Measurements from ENCODE around the gene SYNDIG1L.

SYNDIG1L gene

DNA sequence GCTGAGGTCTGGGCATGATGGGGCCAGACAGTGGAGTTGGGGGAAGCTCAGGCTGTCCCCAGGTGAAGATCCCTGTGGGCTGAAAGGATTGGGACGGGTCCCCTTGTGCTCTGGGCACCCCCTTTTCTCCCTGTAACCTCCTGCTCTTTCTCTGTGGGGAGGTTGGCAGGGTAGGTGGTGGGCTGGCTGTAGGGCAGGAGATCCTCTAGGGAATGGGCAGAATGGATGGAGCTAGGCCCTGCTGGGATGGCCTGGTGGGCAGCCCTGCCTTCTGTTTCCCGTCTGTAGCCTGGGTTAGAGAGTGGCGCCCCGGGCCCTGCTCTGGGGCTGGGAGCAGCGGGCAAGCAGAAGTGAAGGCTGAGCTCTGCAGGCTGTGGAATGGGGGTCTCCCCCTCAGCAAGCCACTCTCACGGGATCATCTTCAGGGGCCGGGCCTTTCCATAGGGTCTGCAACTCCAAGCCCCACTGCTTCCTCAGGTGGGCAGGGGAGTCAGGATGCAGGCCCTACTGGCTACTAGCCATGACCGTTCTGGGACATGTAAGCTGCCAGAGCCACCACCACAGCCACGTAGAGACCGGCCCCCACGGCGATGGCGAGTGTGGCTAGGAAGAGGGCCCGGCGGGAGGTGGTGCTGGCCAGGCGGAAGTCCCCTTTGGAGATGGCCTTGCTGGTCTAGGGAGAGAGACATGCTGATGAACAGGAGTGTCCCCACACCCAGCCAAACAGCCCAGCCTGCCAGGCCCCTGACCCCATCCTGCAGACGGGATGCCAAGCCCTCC, 18.8 kb downstream of the SYNDIG1L start:
- peaks cover 3% of the 10 kb centered on the region for H3K4me1 ChIP-seq (ENCODE audit: control insufficient read depth, insufficient read depth, low read length, poor library complexity, severe bottlenecking)
- H3K27ac ChIP-seq (ENCODE audit: insufficient read depth, low read length, poor library complexity, severe bottlenecking): no peak overlapping the region
- H3K4me3 ChIP-seq (ENCODE audit: insufficient read depth, low read depth, low read length, poor library complexity, severe bottlenecking): no peak overlapping the region
- H3K36me3 ChIP-seq (ENCODE audit: control insufficient read depth, insufficient read depth, low read length): no peaks in the 10 kb centered on the region
- DNase-seq: no peak
- H3K9me3 ChIP-seq (ENCODE audit: control insufficient read depth, low read length): no peaks in the 10 kb centered on the region
- H3K27me3 ChIP-seq (replicated peaks; ENCODE audit: control insufficient read depth, insufficient read depth, low read length, poor library complexity, severe bottlenecking): no peaks in the 10 kb centered on the region

DNA sequence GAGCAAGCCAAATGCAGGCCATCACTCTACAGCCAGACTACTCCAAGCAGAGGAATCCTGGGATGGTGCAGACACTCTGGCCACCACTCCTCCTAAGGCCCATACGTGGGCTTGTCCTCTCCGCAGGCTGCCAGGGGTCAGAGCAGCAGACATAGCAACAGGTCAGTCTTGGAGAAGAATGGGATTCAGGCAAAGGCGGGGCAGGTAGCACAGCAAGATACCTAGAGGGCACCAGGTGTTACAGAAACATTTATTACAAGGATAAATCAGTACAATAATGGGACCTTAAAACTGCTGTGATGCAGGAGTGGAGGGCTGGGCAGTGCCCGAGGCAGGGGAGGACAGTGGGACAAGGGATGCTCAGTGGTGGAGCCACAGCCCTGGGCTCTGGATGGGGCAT, 20.3 kb downstream of the SYNDIG1L start:
- Histone ChIP-seq H3K4me1 (ENCODE audit: control insufficient read depth, insufficient read depth, low read length, poor library complexity, severe bottlenecking) (peaks cover 15% of the 10 kb centered on the region), H3K27me3 (replicated peaks; ENCODE audit: control insufficient read depth, insufficient read depth, low read length, poor library complexity, severe bottlenecking) (no peaks in the 10 kb centered on the region), H3K9me3 (ENCODE audit: control insufficient read depth, low read length) (no peaks in the 10 kb centered on the region), H3K36me3 (ENCODE audit: control insufficient read depth, insufficient read depth, low read length) (no peaks in the 10 kb centered on the region), H3K27ac (ENCODE audit: insufficient read depth, low read length, poor library complexity, severe bottlenecking) (no peak overlapping the region), H3K4me3 (ENCODE audit: insufficient read depth, low read depth, low read length, poor library complexity, severe bottlenecking) (no peak overlapping the region)
- DNase-seq: no peak

- H3K9me3 ChIP-seq (ENCODE audit: control insufficient read depth, low read length): no peaks in the 10 kb centered on the region
- no peak overlapping the region for H3K27ac ChIP-seq (ENCODE audit: insufficient read depth, low read length, poor library complexity, severe bottlenecking)
- peaks cover 15% of the 10 kb centered on the region for H3K4me1 ChIP-seq (ENCODE audit: control insufficient read depth, insufficient read depth, low read length, poor library complexity, severe bottlenecking)
- no peaks in the 10 kb centered on the region for H3K27me3 ChIP-seq (replicated peaks; ENCODE audit: control insufficient read depth, insufficient read depth, low read length, poor library complexity, severe bottlenecking)
- no peaks in the 10 kb centered on the region for H3K36me3 ChIP-seq (ENCODE audit: control insufficient read depth, insufficient read depth, low read length)
- no peak overlapping the region for H3K4me3 ChIP-seq (ENCODE audit: insufficient read depth, low read depth, low read length, poor library complexity, severe bottlenecking)
- DNase-seq: no peak
These were observed 21.6 kb downstream of the SYNDIG1L start for GRCh38 chr14:74404435-74404834.

DNA sequence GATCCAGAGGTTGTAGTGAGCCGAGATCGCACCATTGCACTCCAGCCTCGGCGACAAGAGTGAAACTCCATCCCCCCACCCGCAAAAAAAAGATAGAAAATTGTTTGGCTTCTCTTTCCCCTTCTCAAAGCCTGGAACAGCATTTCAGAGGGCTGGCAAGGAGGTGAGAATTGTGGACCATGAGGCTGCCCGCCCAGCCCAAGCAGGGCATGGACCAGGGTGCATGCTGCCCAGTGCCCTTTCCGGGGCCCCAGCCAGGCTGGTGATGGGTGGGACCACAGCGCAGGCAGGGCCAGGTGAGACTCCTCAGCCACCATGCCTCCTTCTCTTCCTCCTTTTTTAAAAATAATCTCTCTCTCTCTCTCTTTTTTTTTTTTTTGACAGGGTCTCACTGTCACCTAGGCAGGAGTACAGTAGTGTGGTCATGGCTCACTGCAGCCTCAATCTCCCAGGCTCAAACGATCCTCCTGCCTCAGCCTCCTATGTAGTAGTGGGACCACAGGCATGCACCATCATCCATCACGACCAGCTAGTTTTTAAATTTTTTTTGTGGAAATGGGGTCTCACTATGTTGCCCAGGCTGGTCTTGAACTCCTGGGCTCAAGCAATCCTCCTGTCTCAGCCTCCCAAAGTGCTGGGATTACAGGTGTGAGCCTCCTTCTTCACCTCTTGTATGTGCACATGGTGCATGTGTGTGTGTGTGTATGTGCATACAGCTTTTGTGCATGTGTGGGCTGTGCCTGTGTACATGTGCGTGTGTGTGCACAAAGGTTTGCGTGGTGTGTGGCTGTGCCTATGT, 22.2 kb downstream of the SYNDIG1L start:
- Histone ChIP-seq H3K36me3 (ENCODE audit: control insufficient read depth, insufficient read depth, low read length) (no peaks in the 10 kb centered on the region), H3K9me3 (ENCODE audit: control insufficient read depth, low read length) (no peaks in the 10 kb centered on the region), H3K27me3 (replicated peaks; ENCODE audit: control insufficient read depth, insufficient read depth, low read length, poor library complexity, severe bottlenecking) (no peaks in the 10 kb centered on the region), H3K4me1 (ENCODE audit: control insufficient read depth, insufficient read depth, low read length, poor library complexity, severe bottlenecking) (peaks cover 15% of the 10 kb centered on the region), H3K4me3 (ENCODE audit: insufficient read depth, low read depth, low read length, poor library complexity, severe bottlenecking) (no peak overlapping the region), H3K27ac (ENCODE audit: insufficient read depth, low read length, poor library complexity, severe bottlenecking) (no peak overlapping the region)
- no peak for DNase-seq

DNA sequence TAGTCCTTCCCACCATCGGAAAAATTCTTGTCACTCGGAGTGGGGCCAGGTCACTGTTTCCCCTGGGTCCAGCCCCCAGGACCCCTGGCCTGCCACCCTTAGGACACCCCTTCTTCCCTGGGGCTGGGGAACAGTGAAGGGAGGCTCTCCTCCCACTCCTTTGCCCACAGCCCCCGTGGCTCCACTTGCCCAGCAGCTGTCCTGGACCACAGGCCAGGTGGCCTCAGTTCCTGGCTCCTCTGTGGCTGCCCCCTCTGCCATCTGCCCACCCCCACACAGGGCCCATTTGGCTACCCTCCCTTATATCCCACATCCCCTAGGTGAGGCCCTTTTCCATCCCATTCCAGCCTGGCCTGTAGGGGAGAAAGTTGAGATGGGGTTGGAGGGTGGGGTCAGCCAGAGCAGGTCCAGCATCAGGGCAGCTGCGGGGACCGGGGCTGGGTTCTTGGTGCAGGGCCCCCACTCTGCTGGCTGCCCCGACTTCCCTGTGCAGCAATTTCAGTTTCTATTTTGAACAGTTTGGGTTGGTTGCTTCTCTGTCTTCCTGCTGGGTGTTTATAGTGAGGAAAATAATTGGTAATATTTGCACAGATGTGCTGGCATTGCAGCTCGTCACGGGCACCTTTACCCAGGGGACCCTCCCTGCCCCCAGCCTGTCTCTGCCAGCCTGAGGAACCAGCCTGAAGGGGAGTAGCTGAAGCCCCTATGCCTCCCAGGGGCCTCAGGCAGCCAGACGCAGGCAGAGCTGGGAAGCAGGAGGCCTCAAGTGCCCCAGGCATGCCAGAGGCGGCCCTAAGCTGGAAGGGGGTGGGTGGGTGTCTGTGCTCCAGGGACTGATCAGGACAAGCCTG, 23.4 kb downstream of the SYNDIG1L start:
- Histone ChIP-seq H3K9me3 (ENCODE audit: control insufficient read depth, low read length) (no peaks in the 10 kb centered on the region), H3K27me3 (replicated peaks; ENCODE audit: control insufficient read depth, insufficient read depth, low read length, poor library complexity, severe bottlenecking) (no peaks in the 10 kb centered on the region), H3K36me3 (ENCODE audit: control insufficient read depth, insufficient read depth, low read length) (no peaks in the 10 kb centered on the region), H3K4me1 (ENCODE audit: control insufficient read depth, insufficient read depth, low read length, poor library complexity, severe bottlenecking) (peaks cover 15% of the 10 kb centered on the region), H3K27ac (ENCODE audit: insufficient read depth, low read length, poor library complexity, severe bottlenecking) (no peak overlapping the region), H3K4me3 (ENCODE audit: insufficient read depth, low read depth, low read length, poor library complexity, severe bottlenecking) (no peak overlapping the region)
- no peak for DNase-seq

DNA sequence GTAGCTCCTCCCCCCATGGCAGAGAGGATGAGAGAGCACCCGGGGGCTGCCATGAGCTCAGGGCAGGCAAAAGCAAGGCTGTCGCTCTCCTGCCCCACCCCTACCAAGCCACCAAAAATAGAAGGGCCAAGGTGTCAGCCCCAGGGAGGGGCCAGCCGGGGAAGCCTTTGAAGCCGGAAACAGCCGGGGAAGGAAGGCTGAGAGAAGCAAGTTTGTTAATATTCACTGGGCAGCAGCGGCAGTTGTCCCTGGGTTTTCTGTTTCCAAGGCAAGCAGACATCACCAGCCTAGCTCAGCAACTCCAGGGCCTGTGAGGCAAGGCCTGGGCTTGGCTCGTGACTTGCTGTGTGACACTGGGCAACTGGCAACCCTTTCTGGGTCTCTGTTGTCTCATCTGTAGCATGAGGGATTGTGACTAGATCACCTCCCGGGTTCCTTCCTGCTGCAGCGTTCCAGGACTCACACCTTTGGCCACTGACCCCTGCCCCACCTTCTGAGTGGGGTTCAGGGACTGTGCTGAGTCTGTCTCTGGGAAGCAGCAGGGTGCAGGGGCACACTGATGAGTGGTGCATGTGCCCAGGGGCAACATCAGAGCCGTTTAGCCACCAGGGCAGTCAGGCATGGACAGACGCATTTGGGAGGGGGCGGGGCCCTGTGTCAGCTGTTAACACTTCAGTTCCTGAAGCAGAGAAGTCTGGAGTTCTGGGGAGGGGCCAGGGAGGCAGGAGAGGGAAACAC, 24.3 kb downstream of the SYNDIG1L start:
- Histone ChIP-seq H3K4me1 (ENCODE audit: control insufficient read depth, insufficient read depth, low read length, poor library complexity, severe bottlenecking) (peaks cover 15% of the 10 kb centered on the region), H3K36me3 (ENCODE audit: control insufficient read depth, insufficient read depth, low read length) (no peaks in the 10 kb centered on the region), H3K9me3 (ENCODE audit: control insufficient read depth, low read length) (no peaks in the 10 kb centered on the region), H3K27ac (ENCODE audit: insufficient read depth, low read length, poor library complexity, severe bottlenecking) (peak overlapping the region; percentile 50), H3K4me3 (ENCODE audit: insufficient read depth, low read depth, low read length, poor library complexity, severe bottlenecking) (peak overlapping the region; percentile 17), H3K27me3 (replicated peaks; ENCODE audit: control insufficient read depth, insufficient read depth, low read length, poor library complexity, severe bottlenecking) (no peaks in the 10 kb centered on the region)
- peak; percentile 17 to 45 (median 30) for DNase-seq

DNA sequence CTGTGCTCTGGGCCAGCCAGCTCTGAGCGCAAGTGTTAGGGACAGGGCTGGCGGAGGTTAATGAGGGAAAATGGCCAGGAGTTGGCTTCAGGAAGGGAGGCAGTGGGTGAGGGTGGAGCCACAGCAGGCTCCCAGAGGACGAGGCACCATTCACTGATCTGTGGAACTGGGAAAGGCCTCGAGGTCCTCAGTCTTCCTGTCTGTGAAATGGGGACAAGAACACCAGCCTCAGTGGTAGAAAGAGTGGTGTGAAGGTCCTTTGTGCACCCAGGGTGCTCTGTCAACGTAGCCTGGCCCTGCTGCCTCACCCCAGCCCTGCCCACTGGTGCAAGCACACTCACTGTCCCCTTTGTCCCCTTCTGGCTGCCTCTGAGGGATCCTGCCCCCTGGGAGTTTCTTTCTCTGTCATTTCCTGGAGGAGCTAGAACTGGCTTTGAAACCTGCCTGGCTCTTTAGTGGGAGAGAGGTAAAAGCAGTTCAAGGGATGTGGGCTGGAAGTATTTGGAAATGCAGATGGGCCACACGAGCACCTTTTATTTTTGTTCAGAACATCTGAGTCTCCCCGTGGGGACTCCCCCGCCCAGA, 25.0 kb downstream of the SYNDIG1L start:
- H3K27ac ChIP-seq (ENCODE audit: insufficient read depth, low read length, poor library complexity, severe bottlenecking): no peak overlapping the region
- no peak for DNase-seq
- no peaks in the 10 kb centered on the region for H3K9me3 ChIP-seq (ENCODE audit: control insufficient read depth, low read length)
- peak overlapping the region; percentile 17 for H3K4me3 ChIP-seq (ENCODE audit: insufficient read depth, low read depth, low read length, poor library complexity, severe bottlenecking)
- H3K36me3 ChIP-seq (ENCODE audit: control insufficient read depth, insufficient read depth, low read length): no peaks in the 10 kb centered on the region
- H3K27me3 ChIP-seq (replicated peaks; ENCODE audit: control insufficient read depth, insufficient read depth, low read length, poor library complexity, severe bottlenecking): no peaks in the 10 kb centered on the region
- H3K4me1 ChIP-seq (ENCODE audit: control insufficient read depth, insufficient read depth, low read length, poor library complexity, severe bottlenecking): peaks cover 15% of the 10 kb centered on the region

DNA sequence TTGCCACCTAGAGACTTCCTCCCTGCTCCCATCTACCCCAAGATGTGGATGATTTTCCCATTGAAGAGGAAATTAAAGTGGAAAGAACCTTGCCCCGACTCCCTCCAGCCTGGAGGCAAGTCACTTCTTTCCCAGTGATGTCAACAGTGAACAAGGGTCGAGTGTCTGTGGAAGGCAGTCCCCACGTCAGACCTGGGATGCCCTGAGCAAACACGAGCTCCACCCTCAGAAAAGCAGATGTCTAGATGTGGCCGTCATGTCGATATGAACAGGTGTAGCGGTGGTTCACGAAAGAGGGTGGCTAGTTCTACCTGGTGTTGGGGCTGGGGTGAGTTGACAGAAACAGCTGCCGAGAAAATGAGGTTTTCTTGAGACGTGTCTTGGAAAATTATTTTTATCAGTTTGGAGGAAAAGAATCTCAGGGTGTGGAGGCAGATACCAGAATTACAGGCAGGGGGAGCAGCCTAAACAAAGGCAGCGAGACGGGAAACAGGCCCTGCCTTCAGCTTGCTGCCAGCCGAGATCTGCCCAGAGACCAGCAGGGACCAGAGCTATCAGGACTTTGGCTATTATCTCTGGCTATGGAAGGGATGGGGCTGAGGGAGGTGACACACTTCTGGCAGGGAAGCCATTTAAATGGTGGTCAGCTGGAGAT, 25.9 kb downstream of the SYNDIG1L start:
- no peak overlapping the region for H3K4me3 ChIP-seq (ENCODE audit: insufficient read depth, low read depth, low read length, poor library complexity, severe bottlenecking)
- no peaks in the 10 kb centered on the region for H3K36me3 ChIP-seq (ENCODE audit: control insufficient read depth, insufficient read depth, low read length)
- H3K27me3 ChIP-seq (replicated peaks; ENCODE audit: control insufficient read depth, insufficient read depth, low read length, poor library complexity, severe bottlenecking): no peaks in the 10 kb centered on the region
- peaks cover 15% of the 10 kb centered on the region for H3K4me1 ChIP-seq (ENCODE audit: control insufficient read depth, insufficient read depth, low read length, poor library complexity, severe bottlenecking)
- H3K27ac ChIP-seq (ENCODE audit: insufficient read depth, low read length, poor library complexity, severe bottlenecking): no peak overlapping the region
- no peaks in the 10 kb centered on the region for H3K9me3 ChIP-seq (ENCODE audit: control insufficient read depth, low read length)
- no peak for DNase-seq

DNA sequence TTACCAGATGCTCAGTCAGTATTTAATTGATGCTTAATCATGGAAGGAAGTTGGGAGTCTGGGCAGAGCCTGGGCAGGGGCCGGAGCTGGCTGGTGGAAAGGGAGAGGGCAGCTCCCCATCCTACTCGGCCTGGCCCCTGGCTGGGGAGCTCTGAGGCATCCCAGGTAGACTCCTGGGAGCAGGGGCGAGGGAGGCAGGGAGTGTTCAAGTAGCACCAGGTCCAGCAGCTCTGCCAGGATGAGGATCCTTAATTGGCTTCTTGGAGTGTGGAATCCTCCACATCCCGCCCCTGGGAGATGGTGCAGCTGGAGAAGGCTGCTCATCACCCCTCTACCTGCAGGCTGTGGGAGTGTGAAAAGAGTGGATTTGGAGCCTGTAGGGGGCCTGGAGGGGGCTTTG, 30.9 kb downstream of the SYNDIG1L start:
- Histone ChIP-seq H3K9me3 (ENCODE audit: control insufficient read depth, low read length) (no peaks in the 10 kb centered on the region), H3K27ac (ENCODE audit: insufficient read depth, low read length, poor library complexity, severe bottlenecking) (no peak overlapping the region), H3K4me1 (ENCODE audit: control insufficient read depth, insufficient read depth, low read length, poor library complexity, severe bottlenecking) (no peaks in the 10 kb centered on the region), H3K27me3 (replicated peaks; ENCODE audit: control insufficient read depth, insufficient read depth, low read length, poor library complexity, severe bottlenecking) (no peaks in the 10 kb centered on the region), H3K4me3 (ENCODE audit: insufficient read depth, low read depth, low read length, poor library complexity, severe bottlenecking) (no peak overlapping the region), H3K36me3 (ENCODE audit: control insufficient read depth, insufficient read depth, low read length) (no peaks in the 10 kb centered on the region)
- no peak for DNase-seq
